Vagina (tissue), 2 donors: ENCODE results near the gene CTR9. TPM values are rescaled to one million over a fixed set of nuclear protein-coding genes. Genes with fewer than 3 reads are reported as not detected.

ENCODE experiments used
- DNase-seq, 2 donors: peaks; one replicate each; pipeline ENCODE4 v3.0.0-alpha.2; 2017; ENCODE audit errors: extremely low spot score in 2 of 2
- H3K27ac ChIP-seq: fragments of 200-600 bp; sonication (generic); one replicate; pipeline ENCODE4 v1.5.1; 2019
- H3K27me3 ChIP-seq: fragments of 200-600 bp; sonication (generic); one replicate; pipeline ENCODE4 v1.5.1; 2019
- H3K36me3 ChIP-seq, 2 donors: fragments of 200-600 bp; sonication (generic); one replicate each; pipeline ENCODE4 v1.5.1; 2017 to 2019
- H3K4me1 ChIP-seq: fragments of 200-600 bp; sonication (generic); one replicate; pipeline ENCODE4 v1.5.1; 2019
- H3K4me3 ChIP-seq, 2 donors: fragments of 200-600 bp; sonication (generic); 1 replicate in 1 of 2; 2 replicates in 1 of 2; pipeline ENCODE4 v1.5.1; 2016 to 2019
- H3K9me3 ChIP-seq: fragments of 200-600 bp; sonication (generic); one replicate; pipeline ENCODE4 v1.5.1; 2019
- POLR2A ChIP-seq, 2 donors: fragments of 450-650 bp; IDR thresholded peaks; one replicate each; pipeline ENCODE4 v1.6.1; 2017; ENCODE audit warnings: antibody characterized with exemption in 2 of 2, mild to moderate bottlenecking in 2 of 2, moderate library complexity in 2 of 2
- POLR2AphosphoS5 ChIP-seq, 2 donors: sonication (generic); formaldehyde crosslinking; IDR thresholded peaks; one replicate each; pipeline ENCODE4 v1.9.0; 2017; ENCODE audit warnings: antibody characterized with exemption in 2 of 2, mild to moderate bottlenecking in 2 of 2, low read depth in 1 of 2; ENCODE audit not compliant: insufficient read depth in 1 of 2
- intact Hi-C: fragments of 100-400 bp; cut with DNase I; formaldehyde crosslinking; loops from one replicate; pipeline ENCODE4 v1.15.1; 2023
- total RNA-seq: library from RNA; depleted of rRNA; stranded (reverse); fragments of >200 nt; gene quantifications from one replicate; pipeline ENCODE4 v1.2.3, GENCODE V29; 2016
- TF ChIP-seq, protein P1 (sequence below), 3 experiments: fragments of 450-650 bp in 2 of 3; fragments of 200-600 bp in 1 of 3; sonication (generic) in 1 of 3; IDR thresholded peaks; one replicate each; pipeline ENCODE4 v1.5.1; 2017 to 2019; ENCODE audit warnings: antibody characterized with exemption in 3 of 3, mild to moderate bottlenecking in 2 of 3, moderate library complexity in 2 of 3

Gene CTR9
- total RNA-seq, 1 donor from 2014 or later, result 20.6 TPM

DNA sequence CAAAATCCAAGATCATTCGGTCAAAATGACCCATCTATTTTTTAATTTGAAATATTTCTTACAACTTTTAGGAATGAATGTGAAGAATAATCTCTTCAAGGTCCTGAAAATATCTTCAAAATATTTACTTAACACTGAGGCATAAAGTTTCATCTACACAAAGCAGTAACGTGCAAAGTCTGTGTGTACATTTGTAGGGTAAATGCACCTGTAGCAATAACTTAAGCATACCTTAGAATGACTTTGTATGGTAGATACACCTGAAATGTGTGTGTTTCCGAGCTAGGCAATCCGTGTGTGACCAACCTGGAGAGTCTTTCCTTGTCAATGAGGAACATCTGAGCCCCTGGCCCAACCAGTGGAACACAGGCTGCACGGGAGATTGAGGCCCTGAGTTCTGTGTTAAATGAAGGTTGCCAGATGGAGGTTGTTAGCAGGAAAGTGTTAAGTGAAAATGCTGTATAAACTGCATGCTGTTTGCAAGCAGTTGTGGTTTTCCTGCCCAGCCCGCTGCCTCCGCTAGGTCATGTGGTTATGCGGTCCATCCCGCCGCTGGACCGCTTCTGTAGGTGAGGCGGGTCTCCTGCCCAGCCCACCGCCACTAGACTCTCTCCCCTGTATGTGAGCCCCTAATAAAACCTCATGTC is 7.6 kb upstream of the CTR9 start:
- Histone ChIP-seq H3K36me3 (no peaks in the 10 kb centered on the region), H3K27ac (peak overlapping the region; percentile 64), H3K27me3 (no peaks in the 10 kb centered on the region), H3K4me3 (no peak overlapping the region), H3K4me1 (peaks cover 23% of the 10 kb centered on the region), H3K9me3 (no peaks in the 10 kb centered on the region)
- intact Hi-C loops, result no loop called here
- DNase-seq, result no peak
- TF ChIP-seq POLR2AphosphoS5 (IDR thresholded peaks at IDR 0.05; ENCODE audit: insufficient read depth in 1 of 2, low read depth in 1 of 2), result peak in 1 of 2 donors; percentile 25
- no peak for TF ChIP-seq POLR2A (IDR thresholded peaks at IDR 0.05)
- TF ChIP-seq, protein P1, sequence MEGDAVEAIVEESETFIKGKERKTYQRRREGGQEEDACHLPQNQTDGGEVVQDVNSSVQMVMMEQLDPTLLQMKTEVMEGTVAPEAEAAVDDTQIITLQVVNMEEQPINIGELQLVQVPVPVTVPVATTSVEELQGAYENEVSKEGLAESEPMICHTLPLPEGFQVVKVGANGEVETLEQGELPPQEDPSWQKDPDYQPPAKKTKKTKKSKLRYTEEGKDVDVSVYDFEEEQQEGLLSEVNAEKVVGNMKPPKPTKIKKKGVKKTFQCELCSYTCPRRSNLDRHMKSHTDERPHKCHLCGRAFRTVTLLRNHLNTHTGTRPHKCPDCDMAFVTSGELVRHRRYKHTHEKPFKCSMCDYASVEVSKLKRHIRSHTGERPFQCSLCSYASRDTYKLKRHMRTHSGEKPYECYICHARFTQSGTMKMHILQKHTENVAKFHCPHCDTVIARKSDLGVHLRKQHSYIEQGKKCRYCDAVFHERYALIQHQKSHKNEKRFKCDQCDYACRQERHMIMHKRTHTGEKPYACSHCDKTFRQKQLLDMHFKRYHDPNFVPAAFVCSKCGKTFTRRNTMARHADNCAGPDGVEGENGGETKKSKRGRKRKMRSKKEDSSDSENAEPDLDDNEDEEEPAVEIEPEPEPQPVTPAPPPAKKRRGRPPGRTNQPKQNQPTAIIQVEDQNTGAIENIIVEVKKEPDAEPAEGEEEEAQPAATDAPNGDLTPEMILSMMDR (IDR thresholded peaks at IDR 0.05), result no peak

GRCh38 chr11:10744206-10744605 is 6.8 kb upstream of the CTR9 start:
- H3K36me3 ChIP-seq, result no peaks in the 10 kb centered on the region
- intact Hi-C loops, result no loop called here
- H3K27ac ChIP-seq, result peak overlapping the region; percentile 64

DNA sequence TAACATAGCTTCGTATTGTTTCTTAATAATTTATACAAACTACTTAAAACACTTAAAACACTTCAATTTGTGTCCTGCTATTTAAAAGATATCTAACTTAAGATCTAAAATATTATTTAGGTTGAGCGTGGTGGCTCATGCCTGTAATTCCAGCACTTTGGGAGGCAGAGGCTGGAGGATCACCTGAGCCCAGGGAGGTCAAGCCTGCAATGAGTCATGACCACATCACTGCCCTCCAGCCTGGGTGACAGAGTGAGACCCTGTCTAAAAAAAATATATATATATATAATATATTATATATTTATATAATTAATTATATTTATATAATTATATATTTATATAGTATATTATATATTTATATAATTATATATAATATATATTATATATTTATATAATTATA is 4.2 kb upstream of the CTR9 start:
- Histone ChIP-seq H3K36me3 (no peaks in the 10 kb centered on the region), H3K4me1 (peaks cover 24% of the 10 kb centered on the region), H3K4me3 (no peak overlapping the region), H3K27me3 (no peaks in the 10 kb centered on the region), H3K9me3 (no peaks in the 10 kb centered on the region), H3K27ac (no peak overlapping the region)
- intact Hi-C loops, result no loop called here
- DNase-seq, result no peak
- TF ChIP-seq, protein P1 (IDR thresholded peaks at IDR 0.05), result no peak
- no peak for TF ChIP-seq POLR2A (IDR thresholded peaks at IDR 0.05)
- TF ChIP-seq POLR2AphosphoS5 (IDR thresholded peaks at IDR 0.05; ENCODE audit: insufficient read depth in 1 of 2, low read depth in 1 of 2), result no peak

More at GRCh38 chr11:10744206-10744605, 6.8 kb upstream of the CTR9 start:
- Histone ChIP-seq H3K4me1 (peaks cover 23% of the 10 kb centered on the region), H3K4me3 (no peak overlapping the region), H3K9me3 (no peaks in the 10 kb centered on the region), H3K27me3 (no peaks in the 10 kb centered on the region)
- TF ChIP-seq, protein P1 (IDR thresholded peaks at IDR 0.05), result no peak
- TF ChIP-seq POLR2A (IDR thresholded peaks at IDR 0.05) (no peak), POLR2AphosphoS5 (IDR thresholded peaks at IDR 0.05; ENCODE audit: insufficient read depth in 1 of 2, low read depth in 1 of 2) (no peak)
- DNase-seq, result no peak

DNA sequence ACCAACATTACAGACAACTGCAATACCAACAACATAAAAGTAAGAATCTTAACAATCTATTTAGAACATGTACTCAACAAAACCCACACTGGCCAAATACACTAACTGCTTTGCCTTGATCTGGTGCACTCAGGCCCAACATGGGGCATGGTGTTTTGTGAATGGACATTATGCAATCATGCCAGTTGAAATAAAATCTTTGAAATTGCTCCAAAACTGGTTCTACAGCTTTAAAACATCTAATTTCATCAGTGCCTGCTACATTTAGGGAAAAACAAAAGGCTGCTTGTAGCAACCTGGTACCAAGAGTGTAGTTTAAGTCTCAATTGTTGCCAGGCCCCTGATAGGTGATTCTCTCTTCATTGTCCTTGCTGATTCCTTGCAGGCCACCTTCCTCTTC is 3.3 kb upstream of the CTR9 start:
- no peak overlapping the region for H3K4me3 ChIP-seq
- peaks cover 24% of the 10 kb centered on the region for H3K4me1 ChIP-seq
- no peaks in the 10 kb centered on the region for H3K27me3 ChIP-seq
- H3K36me3 ChIP-seq, result no peaks in the 10 kb centered on the region
- no peaks in the 10 kb centered on the region for H3K9me3 ChIP-seq
- H3K27ac ChIP-seq, result no peak overlapping the region
- no peak for DNase-seq
- intact Hi-C loops, result no loop called here
- TF ChIP-seq POLR2AphosphoS5 (IDR thresholded peaks at IDR 0.05; ENCODE audit: insufficient read depth in 1 of 2, low read depth in 1 of 2) (no peak), POLR2A (IDR thresholded peaks at IDR 0.05) (no peak)
- TF ChIP-seq, protein P1 (IDR thresholded peaks at IDR 0.05), result no peak

- peaks cover 0 to 11% of the 10 kb centered on the region in 2 donors for H3K36me3 ChIP-seq
- H3K9me3 ChIP-seq, result no peaks in the 10 kb centered on the region
- H3K27ac ChIP-seq, result no peak overlapping the region
- H3K27me3 ChIP-seq, result no peaks in the 10 kb centered on the region
- H3K4me3 ChIP-seq, result no peak overlapping the region
- intact Hi-C loops, result no loop called here
- DNase-seq, result no peak
- peaks cover 14% of the 10 kb centered on the region for H3K4me1 ChIP-seq
- TF ChIP-seq, protein P1 (IDR thresholded peaks at IDR 0.05), result no peak
- no peak for TF ChIP-seq POLR2A (IDR thresholded peaks at IDR 0.05)
- no peak for TF ChIP-seq POLR2AphosphoS5 (IDR thresholded peaks at IDR 0.05; ENCODE audit: insufficient read depth in 1 of 2, low read depth in 1 of 2)
Observed at GRCh38 chr11:10749476-10749875, 1.6 kb upstream of the CTR9 start.
